Measurements from ENCODE around the gene SGTA. TPM values are rescaled to one million over a fixed set of nuclear protein-coding genes. Genes with fewer than 3 reads are reported as not detected.

Gene SGTA
- total and polyA plus RNA-seq, 7 donors = 63.4 to 186 (median 99.1) TPM

GRCh38 chr19:2816641-2817040 is 33.6 kb upstream of the SGTA start:
- intact Hi-C loops (cut with DNase I) = no loop called here
- H3K27ac ChIP-seq = no peak overlapping the region
- no peak for ATAC-seq

GRCh38 chr19:2815923-2816322 is 32.9 kb upstream of the SGTA start:
- H3K4me1 ChIP-seq = peaks cover 5% of the 10 kb centered on the region
- intact Hi-C loops (cut with DNase I) = no loop called here
- no peak for TF ChIP-seq CTCF (IDR thresholded peaks at IDR 0.05)
- H3K27ac ChIP-seq = no peak overlapping the region
- H3K36me3 ChIP-seq (ENCODE audit: insufficient read depth in 1 of 2, low read depth in 1 of 2) = peaks cover 0 to 16% of the 10 kb centered on the region in 2 donors
- H3K27me3 ChIP-seq (ENCODE audit: insufficient read depth in 3 of 3, low read length in 2 of 3) = no peaks in the 10 kb centered on the region
- ATAC-seq = no peak
- no peak for DNase-seq
- WGBS, 3 donors = 81 to 86% (median 84%) methylated on average over 15 of the region's 15 CpGs
- H3K4me3 ChIP-seq = no peak overlapping the region
- H3K9me3 ChIP-seq = no peaks in the 10 kb centered on the region

More at GRCh38 chr19:2816641-2817040, 33.6 kb upstream of the SGTA start:
- WGBS, 3 donors = 83 to 88% (median 86%) methylated on average over 16 of the region's 16 CpGs
- H3K36me3 ChIP-seq (ENCODE audit: insufficient read depth in 1 of 2, low read depth in 1 of 2) = peaks cover 0 to 10% of the 10 kb centered on the region in 2 donors
- H3K4me3 ChIP-seq = no peak overlapping the region
- no peaks in the 10 kb centered on the region for H3K9me3 ChIP-seq
- peaks cover 5% of the 10 kb centered on the region for H3K4me1 ChIP-seq
- no peak for TF ChIP-seq CTCF (IDR thresholded peaks at IDR 0.05)
- DNase-seq = no peak
- no peaks in the 10 kb centered on the region for H3K27me3 ChIP-seq (ENCODE audit: insufficient read depth in 3 of 3, low read length in 2 of 3)

- no peaks in the 10 kb centered on the region for H3K27me3 ChIP-seq (ENCODE audit: insufficient read depth in 3 of 3, low read length in 2 of 3)
- peaks cover 0 to 21% of the 10 kb centered on the region in 2 donors for H3K36me3 ChIP-seq (ENCODE audit: insufficient read depth in 1 of 2, low read depth in 1 of 2)
- H3K4me3 ChIP-seq = no peak overlapping the region
- 89 to 92% (median 90%) methylated on average over 13 of the region's 13 CpGs for WGBS, 3 donors
- no peak for TF ChIP-seq CTCF (IDR thresholded peaks at IDR 0.05)
- H3K4me1 ChIP-seq = peaks cover under 1% of the 10 kb centered on the region
- DNase-seq (no peak), ATAC-seq (no peak)
- intact Hi-C loops (cut with DNase I) = no loop called here
- no peaks in the 10 kb centered on the region for H3K9me3 ChIP-seq
- no peak overlapping the region for H3K27ac ChIP-seq
Observed at GRCh38 chr19:2815191-2815614, 32.1 kb upstream of the SGTA start.

- no peaks in the 10 kb centered on the region for H3K4me1 ChIP-seq
- WGBS, 3 donors = 59 to 70% (median 68%) methylated on average over 11 of the region's 11 CpGs
- TF ChIP-seq CTCF (IDR thresholded peaks at IDR 0.05) = no peak
- H3K27ac ChIP-seq = no peak overlapping the region
- intact Hi-C loops (cut with DNase I) = no loop called here
- ATAC-seq (peak in 1 of 4 donors; percentile 12), DNase-seq (no peak)
- no peaks in the 10 kb centered on the region for H3K9me3 ChIP-seq
- peaks cover 0 to 29% of the 10 kb centered on the region in 2 donors for H3K36me3 ChIP-seq (ENCODE audit: insufficient read depth in 1 of 2, low read depth in 1 of 2)
- no peaks in the 10 kb centered on the region for H3K27me3 ChIP-seq (ENCODE audit: insufficient read depth in 3 of 3, low read length in 2 of 3)
- H3K4me3 ChIP-seq = no peak overlapping the region
Observed at GRCh38 chr19:2814426-2814825, 31.4 kb upstream of the SGTA start.

All from psoas muscle (tissue), 8 donors.